GM13976 (cell line): ENCODE results near the gene FAM89B.
A peak's percentile ranks its signal among the peaks of the same experiment; 100 is the strongest.

ENCODE experiments used
- DNase-seq: peaks from one replicate; pipeline ENCODE4 v3.0.0; 2012; ENCODE audit warnings: low spot score
- CTCF ChIP-seq: IDR thresholded peaks from 2 replicates; pipeline ENCODE4 v1.5.1; 2012; ENCODE audit warnings: borderline replicate concordance, mild to moderate bottlenecking; ENCODE audit not compliant: insufficient read depth; ENCODE audit errors: extremely low read depth, missing control alignments, control extremely low read depth
- in situ Hi-C: fragments of 300-500 bp; cut with MboI; formaldehyde crosslinking; loops from one replicate; pipeline ENCODE4 v1.12.0; 2022; ENCODE audit warnings: low sequenced_read_pairs, mixed read lengths, inconsistent platforms; ENCODE audit not compliant: unreplicated experiment

FAM89B gene

GRCh38 chr11:65547446-65548125, 24.8 kb upstream of the FAM89B start:
- in situ Hi-C loops: no loop called here
- DNase-seq: no peak
- TF ChIP-seq CTCF: no peak

- no peak for DNase-seq
- no peak for TF ChIP-seq CTCF
- in situ Hi-C loops: no loop called here
Observed at GRCh38 chr11:65548395-65548794, 23.9 kb upstream of the FAM89B start.

- DNase-seq: no peak
- no peak for TF ChIP-seq CTCF
- in situ Hi-C loops: no loop called here
Observed at GRCh38 chr11:65549096-65549495, 23.2 kb upstream of the FAM89B start.

- in situ Hi-C loops: no loop called here
- DNase-seq: peak; percentile 76
- TF ChIP-seq CTCF: peak; percentile 72
Observed at GRCh38 chr11:65551572-65552387, 20.6 kb upstream of the FAM89B start.

- no peak for DNase-seq
- no peak for TF ChIP-seq CTCF
- in situ Hi-C loops: no loop called here
Observed at GRCh38 chr11:65552388-65552951, 19.9 kb upstream of the FAM89B start.

- TF ChIP-seq CTCF: no peak
- DNase-seq: no peak
- in situ Hi-C loops: no loop called here
Observed at GRCh38 chr11:65553301-65554001, 18.9 kb upstream of the FAM89B start.
